Motor neuron (in vitro differentiated cells): ENCODE results near the gene OMA1. TPM values are rescaled to one million over a fixed set of nuclear protein-coding genes. Genes with fewer than 3 reads are reported as not detected.
"Not testable (repeated sequence)": the region's sequence is repeated elsewhere in the genome, so short reads cannot be mapped to it uniquely, and the experiment has no call there.

Experiments used
- ATAC-seq, 8 experiments: fragments of 200-7000 bp; cut with Tn5 transposase; replicated peaks in 6 of 8; 2 replicates each; pipeline ENCODE4 v1.8.0; 2021; ENCODE audit warnings: mild to moderate bottlenecking in 8 of 8, moderate library complexity in 8 of 8
- H3K27ac ChIP-seq, 2 donors: fragments of 250-450 bp; sonication (Bioruptor Pico); 2 replicates each; pipeline ENCODE4 v1.9.0; 2021; ENCODE audit warnings: antibody characterized with exemption in 2 of 2, mild to moderate bottlenecking in 2 of 2, moderate library complexity in 1 of 2
- H3K4me1 ChIP-seq, 2 donors: fragments of 250-450 bp; sonication (Bioruptor Pico); replicated peaks in 1 of 2; 2 replicates each; pipeline ENCODE4 v1.6.1; 2021; ENCODE audit warnings: antibody characterized with exemption in 2 of 2, mild to moderate bottlenecking in 2 of 2, moderate library complexity in 1 of 2
- H3K4me3 ChIP-seq, 5 donors: fragments of 250-450 bp; sonication (Bioruptor Pico); 2 replicates each; pipeline ENCODE4 v1.9.0; 2021; ENCODE audit warnings: antibody characterized with exemption in 5 of 5, mild to moderate bottlenecking in 5 of 5, moderate library complexity in 4 of 5
- WGBS, 10 experiments: fragments of 450-650 bp; shearing (Covaris generic); methylation state at CpG; one replicate each; pipeline ENCODE4 v1.0.0; 2022; 5-methylcytosine and 5-hydroxymethylcytosine counted together
- in situ Hi-C, 9 experiments: fragments of 400-800 bp; cut with MboI; loops; one replicate each; pipeline ENCODE4 v1.15.0; 2021; ENCODE audit warnings: low sequenced_read_pairs in 9 of 9, low pct_unique_long_range_greater_than_20kb in 2 of 9; ENCODE audit not compliant: unreplicated experiment in 9 of 9
- total RNA-seq, 8 experiments: library from RNA; unstranded; fragments of 300-600 nt; gene quantifications; 2 replicates each; pipeline versions ENCODE4 v1.2.3 to v1.2.4, GENCODE V29; 2022

OMA1 gene
- total RNA-seq, 8 experiments from 2014 or later = 9.5 to 20.9 (median 12.0) TPM

DNA sequence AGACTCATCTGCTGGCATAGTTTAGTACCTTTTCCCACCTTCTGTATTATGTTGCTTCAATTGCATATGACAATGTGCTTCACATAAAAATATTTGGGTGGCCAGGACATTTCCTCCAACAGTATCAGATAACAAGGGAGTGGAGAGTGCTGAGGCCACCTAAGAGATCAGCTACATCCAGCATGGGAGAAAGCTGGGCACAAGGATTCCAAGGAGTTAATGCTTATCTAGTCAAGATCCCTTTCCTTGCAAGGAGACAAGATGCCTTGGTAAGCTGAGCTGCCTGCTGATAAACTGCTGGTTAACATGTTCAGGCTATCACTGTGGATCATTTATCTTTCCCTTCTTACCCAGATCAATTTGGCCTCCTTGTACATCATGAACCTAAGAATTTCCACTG lies 25.1 kb upstream of the OMA1 start:
- in situ Hi-C loops = loop anchor here in 2 of 9 experiments (25.0 kb wide), 1 partner anchor 1734 kb away; no protein-coding TSS in a partner anchor
- Histone ChIP-seq H3K27ac (no peak overlapping the region), H3K4me3 (no peak overlapping the region), H3K4me1 (peaks cover 17 to 26% of the 10 kb centered on the region in 2 donors)
- no peak for ATAC-seq

DNA sequence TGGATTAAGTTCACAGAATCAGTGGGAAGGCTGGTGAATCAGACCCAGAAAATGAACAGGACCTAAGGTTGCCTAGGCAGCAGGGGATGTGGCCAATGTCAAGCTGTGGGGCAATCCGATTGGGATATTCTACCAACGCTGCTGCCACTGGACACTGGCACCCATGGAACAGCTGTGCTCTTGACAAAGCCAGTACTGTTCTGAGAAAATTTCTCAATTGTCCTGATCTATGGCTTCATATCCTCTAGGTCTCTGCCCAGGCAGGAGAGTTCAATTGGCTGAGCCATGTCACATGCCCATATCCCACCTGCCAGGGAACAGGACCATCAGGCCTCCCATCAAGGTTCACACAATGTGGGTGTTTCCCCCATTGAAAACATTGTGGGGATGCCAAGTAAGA lies 24.3 kb upstream of the OMA1 start:
- in situ Hi-C loops = loop anchor here in 2 of 9 experiments (25.0 kb wide), 1 partner anchor 1734 kb away; no protein-coding TSS in a partner anchor
- H3K27ac ChIP-seq = no peak overlapping the region

DNA sequence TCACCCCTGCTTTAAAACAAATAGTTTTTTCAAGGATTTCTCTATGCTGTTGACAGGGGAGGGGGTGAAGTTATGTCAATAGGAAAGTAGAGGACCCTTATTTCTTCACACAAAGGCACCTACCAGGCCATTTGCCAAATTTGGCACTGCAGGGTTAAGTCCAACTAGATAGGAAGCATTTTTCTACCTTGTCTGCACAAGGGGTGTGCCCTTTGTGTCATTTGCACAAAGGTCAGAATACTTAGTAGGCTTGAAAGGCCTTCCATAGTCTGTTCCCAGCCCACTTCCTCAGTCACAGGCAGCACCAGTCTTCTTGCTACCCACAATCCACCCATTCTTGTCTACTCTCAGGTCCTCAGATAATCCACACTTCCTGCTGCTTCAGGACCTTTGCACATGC lies 23.6 kb upstream of the OMA1 start:
- Histone ChIP-seq H3K4me3 (no peak overlapping the region), H3K27ac (no peak overlapping the region), H3K4me1 (peaks cover 17 to 26% of the 10 kb centered on the region in 2 donors)
- in situ Hi-C loops = loop anchor here in 2 of 9 experiments (25.0 kb wide), 1 partner anchor 1733 kb away; no protein-coding TSS in a partner anchor
- ATAC-seq = no peak

More for the DNA sequence above, 24.3 kb upstream of the OMA1 start:
- H3K4me3 ChIP-seq = no peak overlapping the region
- WGBS, 10 experiments = 83 to 100% (median 93%) methylated on average over 1 to 2 of the region's 2 CpGs; no CpG with 5 or more reads in 4 of the 10 experiments
- no peak for ATAC-seq
- H3K4me1 ChIP-seq = peaks cover 17 to 26% of the 10 kb centered on the region in 2 donors

DNA sequence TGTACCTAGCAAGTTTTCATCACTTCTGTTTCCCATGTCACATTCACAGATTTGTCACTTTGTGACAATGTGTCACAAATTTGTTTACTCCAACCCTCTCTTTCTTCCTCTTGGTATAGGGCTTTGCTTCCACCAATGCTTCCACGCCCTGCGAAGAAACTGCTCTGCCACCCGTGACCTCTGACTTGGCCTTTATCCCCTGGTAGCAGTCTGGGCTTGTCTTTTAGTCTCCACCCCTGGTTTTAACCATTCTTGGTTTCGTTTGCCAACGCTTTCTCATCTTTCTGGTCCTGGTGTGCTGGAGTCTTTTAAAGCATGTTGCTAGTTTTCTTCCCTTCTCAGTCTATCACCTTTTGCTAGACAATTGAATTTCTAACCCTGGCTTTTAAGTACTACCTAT lies 22.4 kb upstream of the OMA1 start:
- Histone ChIP-seq H3K4me3 (no peak overlapping the region), H3K4me1 (peaks cover 17 to 25% of the 10 kb centered on the region in 2 donors), H3K27ac (no peak overlapping the region)
- no peak for ATAC-seq
- in situ Hi-C loops = loop anchor here in 2 of 9 experiments (25.0 kb wide), 1 partner anchor 1732 kb away; no protein-coding TSS in a partner anchor
- WGBS, 10 experiments = 0 to 92% (median 80%) methylated on average over 2 to 5 of the region's 5 CpGs; no CpG with 5 or more reads in 1 of the 10 experiments

DNA sequence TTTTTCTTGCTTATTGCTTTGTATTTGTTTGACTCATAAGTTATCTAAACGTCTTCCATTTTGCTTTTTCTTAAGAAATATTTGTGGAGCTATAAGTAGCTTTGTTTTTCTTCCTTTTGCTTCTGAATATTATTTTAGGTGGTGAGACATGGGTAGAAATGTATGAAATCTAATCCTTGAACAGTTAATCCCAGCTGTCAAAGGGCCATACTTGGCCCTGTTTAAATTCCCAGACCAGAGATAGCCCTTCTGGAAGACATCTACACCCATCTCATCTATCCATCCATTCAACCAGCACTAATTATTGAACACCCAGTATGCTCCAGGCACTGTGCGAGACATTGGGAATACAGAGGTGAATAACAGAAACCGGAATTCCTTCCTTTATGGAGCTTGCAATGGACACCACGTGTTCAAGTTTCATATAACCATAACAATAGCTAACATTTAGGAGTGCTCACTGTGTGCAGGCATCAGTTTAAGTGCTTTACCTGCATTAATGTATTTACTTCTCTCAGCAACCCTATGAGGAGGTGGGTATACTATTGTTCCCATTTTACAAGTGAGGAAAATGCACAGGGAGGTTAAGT lies 21.8 kb upstream of the OMA1 start:
- WGBS, 10 experiments = 0 to 82% (median 70%) methylated on average over 1 to 4 of the region's 4 CpGs; no CpG with 5 or more reads in 1 of the 10 experiments
- H3K4me1 ChIP-seq = peaks cover 15 to 20% of the 10 kb centered on the region in 2 donors
- no peak for ATAC-seq
- H3K4me3 ChIP-seq = no peak overlapping the region
- in situ Hi-C loops = loop anchor here in 2 of 9 experiments (25.0 kb wide), 1 partner anchor 1731 kb away; no protein-coding TSS in a partner anchor
- no peak overlapping the region for H3K27ac ChIP-seq

DNA sequence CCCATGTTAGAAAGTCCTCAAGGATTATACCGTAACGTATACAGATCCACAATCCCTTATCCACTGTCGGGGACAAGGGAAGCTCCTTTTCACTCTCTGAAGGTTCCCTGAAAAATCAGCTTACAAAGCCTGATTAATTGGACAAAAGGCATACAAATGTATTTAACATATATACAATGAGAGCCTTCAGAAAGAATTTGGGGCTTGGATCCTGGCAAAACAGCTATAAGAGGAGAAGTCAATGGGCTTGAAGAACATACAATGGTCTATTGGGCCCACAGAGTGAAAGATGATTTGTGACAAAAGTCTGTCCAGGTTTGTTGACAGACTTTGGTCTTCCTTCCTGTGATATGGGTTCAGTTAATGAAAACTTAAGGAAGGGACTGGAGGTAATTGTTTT lies 19.8 kb upstream of the OMA1 start:
- Histone ChIP-seq H3K27ac (no peak overlapping the region), H3K4me3 (no peak overlapping the region), H3K4me1 (peaks cover under 1 to 1% of the 10 kb centered on the region in 2 donors)
- in situ Hi-C loops = loop anchor here in 2 of 9 experiments (25.0 kb wide), 1 partner anchor 1729 kb away; no protein-coding TSS in a partner anchor
- no peak for ATAC-seq
- 50 to 100% (median 77%) methylated on average over 1 to 3 of the region's 3 CpGs for WGBS, 10 experiments

DNA sequence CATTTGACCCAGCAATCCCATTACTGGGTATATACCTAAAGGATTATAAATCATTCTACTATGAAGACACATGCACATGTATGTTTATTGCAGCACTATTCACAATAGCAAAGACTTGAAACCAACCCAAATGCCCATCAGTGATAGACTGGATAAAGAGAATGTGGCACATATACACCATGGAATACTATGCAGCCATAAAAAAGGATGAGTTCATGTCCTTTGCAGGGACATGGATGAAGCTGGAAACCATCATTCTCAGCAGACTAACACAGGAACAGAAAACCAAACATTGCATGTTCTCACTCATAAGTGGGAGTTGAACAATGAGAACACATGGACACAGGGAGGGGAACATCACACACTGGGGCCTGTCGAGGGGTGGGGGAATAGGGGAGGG lies 17.2 kb upstream of the OMA1 start:
- not testable (repeated sequence) for H3K4me3 ChIP-seq, ATAC-seq, H3K4me1 ChIP-seq, H3K27ac ChIP-seq
- no CpG with 5 or more reads among the region's 1 CpG for WGBS, 10 experiments
- in situ Hi-C loops = loop anchor here in 2 of 9 experiments (25.0 kb wide), 1 partner anchor 1726 kb away; no protein-coding TSS in a partner anchor

DNA sequence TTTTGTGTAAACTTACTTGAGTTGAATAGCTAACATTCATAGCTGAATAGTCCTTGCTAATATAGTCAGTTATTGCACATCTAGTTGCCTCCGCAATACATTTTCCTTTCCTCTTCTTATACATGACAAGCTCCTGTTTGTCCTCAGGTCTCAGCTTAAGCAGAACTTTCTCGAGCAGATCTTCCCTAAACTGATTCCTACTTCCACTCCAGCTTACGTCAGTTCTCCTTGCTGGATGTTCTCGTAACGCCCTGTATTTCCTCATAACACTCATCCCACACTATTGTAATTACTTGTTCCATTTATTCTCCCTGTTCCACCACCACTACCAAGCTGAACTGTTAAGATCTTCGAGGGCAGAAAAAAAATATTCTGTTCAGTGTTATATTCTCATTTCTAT lies 15.1 kb upstream of the OMA1 start:
- in situ Hi-C loops = loop anchor here in 2 of 9 experiments (25.0 kb wide), 1 partner anchor 1724 kb away; no protein-coding TSS in a partner anchor
- no peak overlapping the region for H3K4me3 ChIP-seq
- 33 to 100% (median 74%) methylated on average over 1 to 6 of the region's 6 CpGs for WGBS, 10 experiments
- H3K27ac ChIP-seq = no peak overlapping the region
- no peaks in the 10 kb centered on the region for H3K4me1 ChIP-seq
- ATAC-seq = no peak

DNA sequence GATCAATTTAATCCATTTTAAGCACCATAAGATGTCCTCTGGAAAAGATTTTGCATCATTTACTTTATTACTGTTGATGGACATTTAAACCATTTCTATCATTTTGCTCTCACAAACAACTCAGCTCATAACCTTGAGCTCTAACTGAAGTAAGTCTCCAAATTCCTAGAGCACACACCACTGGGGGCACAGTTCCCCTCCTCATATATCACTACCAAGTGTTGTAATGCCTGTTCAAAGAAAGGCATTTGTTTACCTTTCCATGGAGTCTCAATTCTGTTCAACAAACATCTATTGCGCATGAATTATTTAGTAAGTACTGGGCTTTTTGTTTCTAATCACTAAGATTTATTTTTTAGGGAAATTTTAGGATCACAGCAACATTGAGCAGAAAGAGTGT lies 8.9 kb upstream of the OMA1 start:
- no peak overlapping the region for H3K27ac ChIP-seq
- 75 to 100% (median 100%) methylated on average over 1 of the region's 1 CpG; no CpG with 5 or more reads in 1 of the 10 experiments for WGBS, 10 experiments
- no peaks in the 10 kb centered on the region for H3K4me1 ChIP-seq
- in situ Hi-C loops = loop anchor here in 2 of 9 experiments (25.0 kb wide), 1 partner anchor 1718 kb away; no protein-coding TSS in a partner anchor
- no peak overlapping the region for H3K4me3 ChIP-seq
- ATAC-seq = no peak

DNA sequence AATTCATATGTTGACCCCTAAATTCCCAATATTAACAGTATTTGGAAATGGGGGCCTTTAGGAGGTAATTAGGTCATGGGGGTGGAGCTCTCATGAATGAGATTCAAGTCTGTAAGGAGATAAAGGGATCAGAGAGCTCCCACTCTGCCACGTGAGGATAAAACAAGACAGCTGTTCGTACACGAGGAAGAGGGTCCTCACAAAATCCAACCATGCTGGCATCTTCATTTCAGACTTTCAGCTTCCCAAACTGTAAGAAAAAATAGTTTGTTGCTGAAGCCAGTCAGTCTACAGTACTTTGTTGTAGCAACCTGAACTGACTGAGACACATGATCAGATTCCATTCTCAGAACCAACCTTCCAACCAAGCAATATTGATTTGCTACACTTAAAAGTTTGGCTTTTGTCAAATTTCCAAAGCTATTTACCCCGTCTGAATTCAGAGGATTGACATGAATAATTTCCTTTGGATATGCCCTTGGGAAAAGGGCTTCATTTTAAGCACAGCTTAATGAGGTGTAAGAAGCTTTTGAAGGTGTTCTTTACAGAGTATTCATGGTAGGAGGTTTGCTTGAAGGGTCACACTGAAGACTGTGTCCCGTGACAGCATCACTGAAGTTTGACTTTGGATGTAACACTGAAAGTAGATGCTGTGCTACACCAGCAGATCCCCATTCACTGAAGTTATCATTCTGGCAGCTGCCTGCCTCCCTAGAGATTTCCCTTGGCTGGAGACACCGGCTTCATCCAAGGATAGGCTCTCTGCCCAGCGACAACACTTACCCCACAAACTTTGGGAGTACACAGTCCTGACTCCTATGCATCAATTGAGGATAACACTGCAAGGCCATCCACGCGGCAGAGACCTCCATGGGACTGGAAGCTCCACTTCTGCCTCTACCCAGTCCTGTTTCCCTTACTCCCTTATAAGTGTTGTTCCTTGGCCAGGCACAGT lies 4.9 kb upstream of the OMA1 start:
- no peak for ATAC-seq
- no peaks in the 10 kb centered on the region for H3K4me1 ChIP-seq
- H3K4me3 ChIP-seq = no peak overlapping the region
- H3K27ac ChIP-seq = no peak overlapping the region
- WGBS, 10 experiments = 0 to 86% (median 65%) methylated on average over 1 to 9 of the region's 9 CpGs; no CpG with 5 or more reads in 3 of the 10 experiments
- in situ Hi-C loops = loop anchor here in 2 of 9 experiments (25.0 kb wide), 1 partner anchor 1714 kb away; no protein-coding TSS in a partner anchor

DNA sequence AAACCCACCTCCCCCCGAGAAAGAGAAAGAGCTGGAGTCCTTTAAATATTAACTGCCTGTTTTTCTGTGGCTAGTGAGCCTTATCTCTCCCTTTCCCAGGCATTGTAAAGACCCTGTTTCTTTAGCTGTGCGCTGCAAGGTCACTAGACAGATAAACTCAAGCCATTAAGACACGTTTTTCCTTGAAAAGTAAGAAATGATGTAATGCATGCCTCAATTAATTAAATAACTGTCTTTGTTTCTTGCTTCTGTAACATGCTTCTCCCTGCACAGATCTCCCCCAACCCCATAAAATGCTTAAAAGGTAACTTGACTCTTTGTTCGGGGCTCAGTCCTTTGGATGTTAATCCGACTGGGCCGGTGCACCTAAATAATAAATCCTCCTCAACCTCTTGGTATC lies 2.8 kb upstream of the OMA1 start:
- H3K27ac ChIP-seq, H3K4me3 ChIP-seq, H3K4me1 ChIP-seq, ATAC-seq: not testable (repeated sequence)
- 19 to 72% (median 58%) methylated on average over 3 to 6 of the region's 6 CpGs; no CpG with 5 or more reads in 2 of the 10 experiments for WGBS, 10 experiments
- in situ Hi-C loops = loop anchor here in 2 of 9 experiments (25.0 kb wide), 2 partner anchors 1137 to 1213 kb away; partner anchors contain the start of gene DAB1 (in 1 of the 2)

DNA sequence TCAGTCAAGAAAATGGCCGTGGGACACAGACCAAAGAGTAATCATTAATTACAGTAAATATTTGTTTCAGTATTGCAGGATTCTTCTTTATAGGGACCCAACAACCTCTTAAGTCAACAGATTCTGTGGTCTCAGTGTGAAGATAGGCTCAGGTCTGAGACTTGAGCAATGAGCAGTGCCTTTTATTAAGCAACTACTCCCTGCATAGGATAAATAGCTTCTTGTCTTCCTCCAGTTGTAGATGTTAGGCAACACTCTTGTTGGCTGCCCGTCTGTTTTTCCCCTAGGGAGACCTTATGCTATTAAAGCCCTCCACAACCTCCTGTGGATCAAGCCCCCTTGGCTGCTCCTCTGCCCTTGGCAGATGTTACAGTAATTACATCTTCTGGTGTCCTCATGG lies 1.8 kb upstream of the OMA1 start:
- no peak for ATAC-seq
- in situ Hi-C loops = loop anchor here in 2 of 9 experiments (25.0 kb wide), 2 partner anchors 1136 to 1214 kb away; partner anchors contain the start of gene DAB1 (in 1 of the 2)
- Histone ChIP-seq H3K4me3 (no peak overlapping the region), H3K4me1 (peaks cover 5 to 8% of the 10 kb centered on the region in 2 donors), H3K27ac (no peak overlapping the region)
- 0 to 100% (median 92%) methylated on average over 1 to 2 of the region's 2 CpGs; no CpG with 5 or more reads in 3 of the 10 experiments for WGBS, 10 experiments
